Panc1 (cell line): ENCODE data around the gene HK2. TPM values are rescaled to one million over a fixed set of nuclear protein-coding genes. Genes with fewer than 3 reads are reported as not detected.

ENCODE experiments used
- ATAC-seq: fragments of 200-7000 bp; cut with Tn5 transposase; 2 replicates; pipeline ENCODE4 v1.9.1; 2020; ENCODE audit warnings: mild to moderate bottlenecking, moderate library complexity
- BruUV-seq: library from RNA; stranded (reverse); fragments of 400-500 nt; replicated peaks from 2 replicates; lab custom pipeline; 2021; lab: Mats Ljungman, UMichigan
- CTCF ChIA-PET: fragments of 300-600 bp; sonication (Branson Sonifier 250); formaldehyde crosslinking; loops from one replicate; lab custom pipeline; 2022; ENCODE audit warnings: antibody characterized with exemption; lab: Charles Lee
- POLR2A ChIA-PET: fragments of 300-600 bp; sonication (Branson Sonifier 250); formaldehyde crosslinking; loops from one replicate; lab custom pipeline; 2022; ENCODE audit warnings: antibody characterized with exemption; lab: Charles Lee
- DNase-seq: peaks from one replicate; pipeline ENCODE4 v3.0.0-alpha.2; 2010; ENCODE audit warnings: low read depth, low spot score
- H3K27ac ChIP-seq: 2 replicates; pipeline ENCODE4 v1.5.1; 2011; ENCODE audit warnings: mild to moderate bottlenecking, low read length, inconsistent platforms
- H3K27me3 ChIP-seq: fragments of 200-500 bp; sonication (Bioruptor generic); 2 replicates; pipeline ENCODE4 v1.6.0; 2014; ENCODE audit warnings: low read length, inconsistent platforms; ENCODE audit not compliant: control insufficient read depth, insufficient read depth
- H3K36me3 ChIP-seq: fragments of 200-500 bp; sonication (Bioruptor generic); 2 replicates; pipeline ENCODE4 v1.5.1; 2014; ENCODE audit warnings: inconsistent platforms, mild to moderate bottlenecking, low read length, moderate library complexity; ENCODE audit not compliant: control insufficient read depth, insufficient read depth
- H3K4me1 ChIP-seq: 2 replicates; pipeline ENCODE4 v1.5.1; 2011; ENCODE audit warnings: inconsistent platforms, mild to moderate bottlenecking, low read length, moderate library complexity; ENCODE audit not compliant: control insufficient read depth, insufficient read depth
- H3K4me3 ChIP-seq, 2 experiments: 2 replicates each; pipeline ENCODE4 v1.5.1; 2011 to 2012; ENCODE audit warnings: low read depth in 2 of 2, low read length in 2 of 2, mild to moderate bottlenecking in 2 of 2, inconsistent platforms in 1 of 2, moderate library complexity in 1 of 2
- H3K9me3 ChIP-seq: fragments of 200-500 bp; sonication (Bioruptor generic); 2 replicates; pipeline ENCODE4 v1.5.1; 2014; ENCODE audit warnings: low read depth, mild to moderate bottlenecking, inconsistent platforms, low read length, moderate library complexity; ENCODE audit not compliant: control insufficient read depth, insufficient read depth
- POLR2AphosphoS5 ChIP-seq: IDR thresholded peaks from 2 replicates; pipeline ENCODE4 v1.6.1; 2012; ENCODE audit warnings: mild to moderate bottlenecking, low read depth, low read length, moderate library complexity
- SIN3A ChIP-seq: IDR thresholded peaks from 2 replicates; pipeline ENCODE4 v1.6.1; 2012; ENCODE audit warnings: low read depth, mild to moderate bottlenecking, low read length, moderate library complexity, borderline replicate concordance; ENCODE audit not compliant: insufficient read depth
- TCF7L2 ChIP-seq: IDR thresholded peaks from 2 replicates; pipeline ENCODE4 v1.6.1; 2011; ENCODE audit warnings: mild to moderate bottlenecking, low read depth, low read length, inconsistent platforms
- in situ Hi-C: cut with HindIII; loops from 2 replicates; pipeline ENCODE4 v1.10.0; 2016; ENCODE audit warnings: low sequenced_read_pairs, low pct_unique_long_range_greater_than_20kb
- intact Hi-C: fragments of 100-400 bp; cut with micrococcal nuclease; formaldehyde crosslinking; loops from one replicate; pipeline ENCODE4 v1.10.0; 2022; ENCODE audit not compliant: unreplicated experiment
- total RNA-seq: library from RNA; stranded (reverse); gene quantifications from one replicate; pipeline ENCODE4 v1.2.1, GENCODE V29; 2021; ENCODE audit not compliant: unreplicated experiment
- TF ChIP-seq, protein P1 (sequence below), 2 experiments: IDR thresholded peaks; 2 replicates each; pipeline ENCODE4 v1.6.1; 2011 to 2012; ENCODE audit warnings: low read depth in 2 of 2, control low read depth in 1 of 2, low read length in 1 of 2, mild to moderate bottlenecking in 1 of 2, moderate library complexity in 1 of 2; ENCODE audit not compliant: insufficient read depth in 1 of 2
- TF ChIP-seq, protein P2 (sequence below): fragments of 450-650 bp; IDR thresholded peaks from 2 replicates; pipeline ENCODE4 v1.5.1; 2017; ENCODE audit warnings: mild to moderate bottlenecking

The HK2 gene
- total RNA-seq, 1 experiment from 2014 or later: 1.7 TPM

DNA sequence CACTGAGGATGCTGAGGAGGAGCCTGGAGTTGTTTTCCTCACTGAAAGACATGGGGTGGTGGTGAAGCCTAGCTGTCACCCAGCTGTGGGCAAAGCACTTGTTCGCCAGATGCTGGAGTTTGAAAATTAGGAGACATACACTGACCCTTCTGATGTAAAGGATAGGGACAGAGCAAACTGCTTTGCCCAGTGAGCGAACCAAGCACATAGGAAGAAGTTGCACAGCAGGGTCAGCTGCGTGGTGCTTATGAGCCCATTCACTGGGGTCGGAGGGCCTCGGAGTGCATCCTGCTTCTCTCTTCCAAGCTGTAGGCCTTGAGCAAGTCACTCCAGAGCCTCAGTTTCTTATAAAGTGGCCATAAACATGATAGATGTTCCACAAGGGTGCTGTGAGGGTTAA, 50.9 kb downstream of the HK2 start:
- Histone ChIP-seq H3K4me1 (peaks cover 3% of the 10 kb centered on the region; the same call in 1 of the 2 replicates), H3K27me3 (no peaks in the 10 kb centered on the region), H3K36me3 (no peaks in the 10 kb centered on the region), H3K27ac (no peak overlapping the region), H3K9me3 (no peaks in the 10 kb centered on the region), H3K4me3 (no peak overlapping the region)
- DNase-seq (no peak), ATAC-seq (no peak)
- in situ Hi-C loops: no loop called here
- ChIA-PET POLR2A (no interaction called here), CTCF (no interaction called here)
- no TSS peak for BruUV-seq
- TF ChIP-seq, protein P1, sequence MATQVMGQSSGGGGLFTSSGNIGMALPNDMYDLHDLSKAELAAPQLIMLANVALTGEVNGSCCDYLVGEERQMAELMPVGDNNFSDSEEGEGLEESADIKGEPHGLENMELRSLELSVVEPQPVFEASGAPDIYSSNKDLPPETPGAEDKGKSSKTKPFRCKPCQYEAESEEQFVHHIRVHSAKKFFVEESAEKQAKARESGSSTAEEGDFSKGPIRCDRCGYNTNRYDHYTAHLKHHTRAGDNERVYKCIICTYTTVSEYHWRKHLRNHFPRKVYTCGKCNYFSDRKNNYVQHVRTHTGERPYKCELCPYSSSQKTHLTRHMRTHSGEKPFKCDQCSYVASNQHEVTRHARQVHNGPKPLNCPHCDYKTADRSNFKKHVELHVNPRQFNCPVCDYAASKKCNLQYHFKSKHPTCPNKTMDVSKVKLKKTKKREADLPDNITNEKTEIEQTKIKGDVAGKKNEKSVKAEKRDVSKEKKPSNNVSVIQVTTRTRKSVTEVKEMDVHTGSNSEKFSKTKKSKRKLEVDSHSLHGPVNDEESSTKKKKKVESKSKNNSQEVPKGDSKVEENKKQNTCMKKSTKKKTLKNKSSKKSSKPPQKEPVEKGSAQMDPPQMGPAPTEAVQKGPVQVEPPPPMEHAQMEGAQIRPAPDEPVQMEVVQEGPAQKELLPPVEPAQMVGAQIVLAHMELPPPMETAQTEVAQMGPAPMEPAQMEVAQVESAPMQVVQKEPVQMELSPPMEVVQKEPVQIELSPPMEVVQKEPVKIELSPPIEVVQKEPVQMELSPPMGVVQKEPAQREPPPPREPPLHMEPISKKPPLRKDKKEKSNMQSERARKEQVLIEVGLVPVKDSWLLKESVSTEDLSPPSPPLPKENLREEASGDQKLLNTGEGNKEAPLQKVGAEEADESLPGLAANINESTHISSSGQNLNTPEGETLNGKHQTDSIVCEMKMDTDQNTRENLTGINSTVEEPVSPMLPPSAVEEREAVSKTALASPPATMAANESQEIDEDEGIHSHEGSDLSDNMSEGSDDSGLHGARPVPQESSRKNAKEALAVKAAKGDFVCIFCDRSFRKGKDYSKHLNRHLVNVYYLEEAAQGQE (IDR thresholded peaks at IDR 0.05; ENCODE audit: insufficient read depth in 1 of 2, low read depth in 2 of 2, low read length in 1 of 2): no peak
- TF ChIP-seq POLR2AphosphoS5: no peak
- no peak for TF ChIP-seq SIN3A
- TF ChIP-seq, protein P2, sequence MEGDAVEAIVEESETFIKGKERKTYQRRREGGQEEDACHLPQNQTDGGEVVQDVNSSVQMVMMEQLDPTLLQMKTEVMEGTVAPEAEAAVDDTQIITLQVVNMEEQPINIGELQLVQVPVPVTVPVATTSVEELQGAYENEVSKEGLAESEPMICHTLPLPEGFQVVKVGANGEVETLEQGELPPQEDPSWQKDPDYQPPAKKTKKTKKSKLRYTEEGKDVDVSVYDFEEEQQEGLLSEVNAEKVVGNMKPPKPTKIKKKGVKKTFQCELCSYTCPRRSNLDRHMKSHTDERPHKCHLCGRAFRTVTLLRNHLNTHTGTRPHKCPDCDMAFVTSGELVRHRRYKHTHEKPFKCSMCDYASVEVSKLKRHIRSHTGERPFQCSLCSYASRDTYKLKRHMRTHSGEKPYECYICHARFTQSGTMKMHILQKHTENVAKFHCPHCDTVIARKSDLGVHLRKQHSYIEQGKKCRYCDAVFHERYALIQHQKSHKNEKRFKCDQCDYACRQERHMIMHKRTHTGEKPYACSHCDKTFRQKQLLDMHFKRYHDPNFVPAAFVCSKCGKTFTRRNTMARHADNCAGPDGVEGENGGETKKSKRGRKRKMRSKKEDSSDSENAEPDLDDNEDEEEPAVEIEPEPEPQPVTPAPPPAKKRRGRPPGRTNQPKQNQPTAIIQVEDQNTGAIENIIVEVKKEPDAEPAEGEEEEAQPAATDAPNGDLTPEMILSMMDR: no peak
- no peak for TF ChIP-seq TCF7L2
- intact Hi-C loops: no loop called here

DNA sequence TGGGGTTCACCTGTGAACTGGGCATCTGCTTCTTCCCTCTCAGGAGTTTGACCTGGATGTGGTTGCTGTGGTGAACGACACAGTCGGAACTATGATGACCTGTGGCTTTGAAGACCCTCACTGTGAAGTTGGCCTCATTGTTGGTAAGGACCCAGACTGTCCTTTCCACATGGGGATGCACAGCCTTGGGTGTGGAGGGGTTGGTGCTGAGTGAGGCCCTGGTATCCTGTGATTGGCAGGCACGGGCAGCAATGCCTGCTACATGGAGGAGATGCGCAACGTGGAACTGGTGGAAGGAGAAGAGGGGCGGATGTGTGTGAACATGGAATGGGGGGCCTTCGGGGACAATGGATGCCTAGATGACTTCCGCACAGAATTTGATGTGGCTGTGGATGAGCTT, 52.3 kb downstream of the HK2 start:
- no peak for ATAC-seq
- Histone ChIP-seq H3K4me3 (no peak overlapping the region), H3K4me1 (peaks cover 3% of the 10 kb centered on the region; the same call in 1 of the 2 replicates), H3K27me3 (no peaks in the 10 kb centered on the region), H3K27ac (no peak overlapping the region), H3K36me3 (no peaks in the 10 kb centered on the region), H3K9me3 (no peaks in the 10 kb centered on the region)
- intact Hi-C loops (no loop called here), in situ Hi-C loops (no loop called here)
- TF ChIP-seq, protein P2: no peak
- TF ChIP-seq SIN3A (no peak), POLR2AphosphoS5 (no peak), TCF7L2 (no peak)
- TF ChIP-seq, protein P1 (IDR thresholded peaks at IDR 0.05; ENCODE audit: insufficient read depth in 1 of 2, low read depth in 2 of 2, low read length in 1 of 2): no peak
- CTCF ChIA-PET: no interaction called here
- BruUV-seq: no TSS peak
- DNase-seq: no peak
- POLR2A ChIA-PET: no interaction called here
